ENCODE results near the gene RFXAP. TPM values are rescaled to one million over a fixed set of nuclear protein-coding genes. Genes with fewer than 3 reads are reported as not detected.

RFXAP gene
- total and polyA plus RNA-seq, 2 of the 4 experiments (the other 2 are of a cell fraction): 0.54 to 2.7 TPM

DNA sequence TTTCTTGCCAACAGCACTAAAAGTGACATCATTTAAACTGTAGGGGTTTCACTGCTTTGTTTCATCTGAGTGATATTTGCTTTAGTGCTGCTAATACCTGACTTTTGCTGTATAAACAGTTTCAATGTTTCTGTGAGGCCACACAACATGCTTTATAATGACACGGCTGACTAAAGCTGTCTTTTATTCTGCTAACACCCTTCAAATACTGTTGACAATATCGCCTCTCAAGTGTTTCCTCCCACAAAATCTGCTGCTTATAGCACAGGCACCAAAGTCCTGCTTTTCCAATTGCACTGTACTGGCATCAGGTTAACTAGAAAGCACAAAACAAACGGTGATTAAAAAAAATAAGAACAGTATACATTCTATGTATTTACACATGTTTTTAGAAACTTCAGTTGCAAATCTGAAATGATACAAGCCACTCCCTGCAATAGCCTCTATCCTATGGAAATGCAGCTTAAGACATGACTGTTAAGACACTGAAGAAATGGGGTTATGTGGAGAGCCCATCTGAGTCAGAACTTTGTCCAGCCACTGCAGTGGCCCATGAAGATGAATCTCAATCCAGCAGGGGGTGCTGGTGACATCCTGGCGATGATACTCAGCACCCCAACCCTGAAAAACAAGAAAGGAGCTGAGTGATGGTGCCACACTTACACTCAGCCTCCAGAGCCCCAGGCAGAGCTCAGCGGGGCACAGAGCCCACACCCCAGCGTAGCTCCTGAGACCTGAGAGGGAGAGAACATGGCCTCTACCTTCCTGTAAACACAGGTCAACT, 29.4 kb downstream of the RFXAP start:
- no peaks in the 10 kb centered on the region for H3K9me1 ChIP-seq (ENCODE audit: insufficient read depth, low read length)
- dilution Hi-C loops (cut with HindIII; ENCODE audit: low sequenced_read_pairs, unreplicated experiment): no loop called here
- in situ Hi-C loops (cut with MboI; ENCODE audit: low sequenced_read_pairs): loop anchor here (25.0 kb wide), 1 partner anchor 764 kb away; no protein-coding TSS in a partner anchor
- ATAC-seq (ENCODE audit: low read depth): peak; percentile 79
- no peak overlapping the region for H3K4me3 ChIP-seq (ENCODE audit: insufficient read depth, low read depth, low read length)
- H3K18ac ChIP-seq (ENCODE audit: low read depth, low read length): no peak overlapping the region
- H3K9ac ChIP-seq (ENCODE audit: low read depth, low read length): no peak overlapping the region
- peak; percentile 19 for DNase-seq
- no peak overlapping the region for H4K5ac ChIP-seq (ENCODE audit: low read depth, low read length)
- H2AK9ac ChIP-seq (replicated peaks; ENCODE audit: low read depth, low read length, poor library complexity): no peak overlapping the region
- H3K56ac ChIP-seq (ENCODE audit: extremely low read depth, insufficient read depth, low read length): no peak overlapping the region
- 0 out of 4 replicates have a peak, but pooled peaks cover 0 to 2% of the 10 kb centered on the region in 2 experiments for H3K79me1 ChIP-seq (ENCODE audit: low read depth in 1 of 2, low read length in 2 of 2)
- TF ChIP-seq, protein P1, sequence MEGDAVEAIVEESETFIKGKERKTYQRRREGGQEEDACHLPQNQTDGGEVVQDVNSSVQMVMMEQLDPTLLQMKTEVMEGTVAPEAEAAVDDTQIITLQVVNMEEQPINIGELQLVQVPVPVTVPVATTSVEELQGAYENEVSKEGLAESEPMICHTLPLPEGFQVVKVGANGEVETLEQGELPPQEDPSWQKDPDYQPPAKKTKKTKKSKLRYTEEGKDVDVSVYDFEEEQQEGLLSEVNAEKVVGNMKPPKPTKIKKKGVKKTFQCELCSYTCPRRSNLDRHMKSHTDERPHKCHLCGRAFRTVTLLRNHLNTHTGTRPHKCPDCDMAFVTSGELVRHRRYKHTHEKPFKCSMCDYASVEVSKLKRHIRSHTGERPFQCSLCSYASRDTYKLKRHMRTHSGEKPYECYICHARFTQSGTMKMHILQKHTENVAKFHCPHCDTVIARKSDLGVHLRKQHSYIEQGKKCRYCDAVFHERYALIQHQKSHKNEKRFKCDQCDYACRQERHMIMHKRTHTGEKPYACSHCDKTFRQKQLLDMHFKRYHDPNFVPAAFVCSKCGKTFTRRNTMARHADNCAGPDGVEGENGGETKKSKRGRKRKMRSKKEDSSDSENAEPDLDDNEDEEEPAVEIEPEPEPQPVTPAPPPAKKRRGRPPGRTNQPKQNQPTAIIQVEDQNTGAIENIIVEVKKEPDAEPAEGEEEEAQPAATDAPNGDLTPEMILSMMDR (conservative IDR thresholded peaks at IDR 0.05; ENCODE audit: low read depth, low read length): peak; percentile 27
- TF ChIP-seq MXI1 (IDR thresholded peaks at IDR 0.05; ENCODE audit: borderline replicate concordance, low read depth, low read length): no peak
- 50% methylated on average over 4 of the region's 6 CpGs; no CpG with 5 or more reads in 1 of the 2 experiments for WGBS, 2 experiments (ENCODE audit: extremely low coverage in 2 of 2, insufficient read length in 1 of 2)
- no peak overlapping the region for H4K8ac ChIP-seq (ENCODE audit: low read depth in 2 of 2, low read length in 2 of 2)
- no peak overlapping the region for H3K23ac ChIP-seq (ENCODE audit: low read depth, low read length)
- H3K27me3 ChIP-seq (ENCODE audit: control insufficient read depth, insufficient read depth, low read length): no peaks in the 10 kb centered on the region
- H3K36me3 ChIP-seq (ENCODE audit: control insufficient read depth, insufficient read depth, low read length): peaks cover 17% of the 10 kb centered on the region
- no peak overlapping the region for H3K4ac ChIP-seq (ENCODE audit: low read depth, low read length)
- H3K27ac ChIP-seq (ENCODE audit: insufficient read depth, low read length): no peak overlapping the region
- H3K14ac ChIP-seq (replicated peaks; ENCODE audit: low read depth, low read length): no peak overlapping the region
- H2BK20ac ChIP-seq (ENCODE audit: low read depth, low read length): no peak overlapping the region
- intact Hi-C loops (cut with micrococcal nuclease): no loop called here
- no TSS peak for BruUV-seq (replicated peaks)
- no peaks in the 10 kb centered on the region for H3K4me1 ChIP-seq (ENCODE audit: control insufficient read depth, insufficient read depth, low read length)
- no peak overlapping the region for H2AK5ac ChIP-seq (ENCODE audit: low read depth, low read length)
- H2BK5ac ChIP-seq (ENCODE audit: low read depth, low read length, poor library complexity, severe bottlenecking): no peak overlapping the region
- no peaks in the 10 kb centered on the region for H3K9me3 ChIP-seq (ENCODE audit: control insufficient read depth, insufficient read depth, low read length)
- ChIA-PET CTCF (interaction anchor here (0.6 to 1.2 kb wide), 5 partner anchors 10 to 112 kb away, joined by 3 to 4 read pairs (median 3); no protein-coding TSS in a partner anchor), POLR2A (ENCODE audit: unreplicated experiment) (no interaction called here)
- H2BK120ac ChIP-seq (ENCODE audit: low read depth, low read length): no peak overlapping the region
- H4K20me1 ChIP-seq (ENCODE audit: insufficient read depth, low read length): no peaks in the 10 kb centered on the region; the same call in 1 of the 2 replicates
- H4K91ac ChIP-seq (ENCODE audit: insufficient read depth, low read depth, low read length): no peak overlapping the region
- H2AFZ ChIP-seq (replicated peaks; ENCODE audit: low read length, poor library complexity): no peak overlapping the region
- no peak overlapping the region for H2BK15ac ChIP-seq (ENCODE audit: low read depth, low read length)
- H3K4me2 ChIP-seq (ENCODE audit: low read depth, low read length): no peak overlapping the region

All from IMR-90 (cell line).